LNCaP clone FGC (cell line): ENCODE measurements around the gene AGA.

Source experiments
- DNase-seq: peaks from one replicate; pipeline ENCODE4 v3.0.0-alpha.2; 2011; ENCODE audit warnings: low read depth
- H3K4me3 ChIP-seq: 2 replicates; pipeline ENCODE4 v1.5.1; 2011; ENCODE audit warnings: mild to moderate bottlenecking, low read depth, low read length, control low read depth
- CTCF ChIP-seq: IDR thresholded peaks from 2 replicates; pipeline ENCODE4 v1.5.1; 2012; ENCODE audit warnings: mild to moderate bottlenecking; ENCODE audit not compliant: control insufficient read depth, insufficient read depth; ENCODE audit errors: extremely low read depth

The AGA gene

GRCh38 chr4:177441803-177442622, at the start of gene AGA:
TSS of gene AGA (minus strand) at chr4:177442437. CDS start at chr4:177442375, 62 bp downstream.
- DNase-seq = peak; percentile 72
- no peak for TF ChIP-seq CTCF

DNA sequence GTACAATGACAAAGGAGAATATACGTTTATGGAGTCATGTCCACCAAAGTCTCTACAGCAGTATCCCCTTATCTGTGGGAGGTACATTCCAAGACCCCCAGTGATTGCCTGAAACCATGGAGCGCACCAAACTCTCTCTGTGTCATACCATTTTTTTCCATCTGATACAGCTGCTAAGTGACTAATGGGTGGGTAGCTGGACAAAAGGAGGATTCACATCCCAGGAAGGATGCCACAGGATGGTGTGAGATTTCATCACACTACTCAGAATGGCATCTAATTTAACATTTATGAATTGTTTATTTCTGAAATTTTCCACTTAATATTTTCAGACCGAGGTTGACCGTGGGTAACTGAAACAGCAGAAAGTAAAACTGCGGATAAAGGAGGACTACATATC, 49.8 kb upstream of the AGA start:
- DNase-seq = no peak
- no peak for TF ChIP-seq CTCF
- no peak overlapping the region for H3K4me3 ChIP-seq

More at GRCh38 chr4:177441803-177442622, at the start of gene AGA:
- H3K4me3 ChIP-seq = peak within 1 kb of the TSS; percentile 68

DNA sequence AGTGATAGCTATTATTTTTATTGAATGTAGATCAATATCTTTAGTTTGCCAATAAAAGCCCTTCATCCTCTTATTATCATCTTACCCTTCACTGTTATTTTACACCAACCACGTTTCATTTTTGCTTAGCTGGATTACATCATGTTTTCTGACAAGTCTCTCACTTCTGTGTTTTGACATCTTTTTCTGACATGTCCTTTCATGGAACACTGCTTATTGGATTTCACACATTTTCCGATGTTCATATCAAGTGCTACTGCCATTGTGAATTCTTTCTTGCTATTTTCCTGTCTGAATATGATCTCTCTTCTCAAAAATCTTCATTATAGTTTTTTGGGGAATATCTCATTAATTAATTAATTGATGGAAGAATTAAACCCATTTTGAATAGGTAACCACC, 48.5 kb upstream of the AGA start:
- no peak overlapping the region for H3K4me3 ChIP-seq
- no peak for TF ChIP-seq CTCF
- no peak for DNase-seq

- TF ChIP-seq CTCF = no peak
- no peak overlapping the region for H3K4me3 ChIP-seq
- no peak for DNase-seq
Measured at GRCh38 chr4:177489471-177490246, 47.4 kb upstream of the AGA start.

- no peak for TF ChIP-seq CTCF
- no peak overlapping the region for H3K4me3 ChIP-seq
- no peak for DNase-seq
Measured at GRCh38 chr4:177487977-177488376, 45.7 kb upstream of the AGA start.

- no peak for DNase-seq
- TF ChIP-seq CTCF = no peak
- H3K4me3 ChIP-seq = no peak overlapping the region
Measured at GRCh38 chr4:177485528-177485927, 43.3 kb upstream of the AGA start.

DNA sequence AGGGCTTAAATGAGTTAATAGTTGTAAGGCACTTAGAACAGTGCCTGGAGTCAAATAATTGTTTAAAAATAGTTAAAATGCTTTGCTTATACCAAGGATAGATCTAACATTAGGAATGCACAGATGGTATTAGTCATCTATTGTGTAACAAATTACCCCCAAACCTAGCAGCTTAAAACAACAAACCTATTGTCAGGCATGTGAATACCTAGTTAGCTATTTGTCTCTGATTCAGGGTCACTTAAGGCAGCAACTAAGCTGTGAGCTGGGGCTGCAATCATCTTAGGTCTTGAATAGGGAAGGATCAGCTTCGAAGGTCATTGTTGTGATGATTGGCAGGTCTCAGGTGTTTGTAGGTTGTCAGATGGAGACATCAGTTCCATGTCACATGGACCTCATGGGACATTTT, 42.4 kb upstream of the AGA start:
- no peak for DNase-seq
- H3K4me3 ChIP-seq = no peak overlapping the region
- no peak for TF ChIP-seq CTCF
